GM23248 (cell line): ENCODE data around the gene RTN4.
"Not testable (repeated sequence)": the region's sequence is repeated elsewhere in the genome, so short reads cannot be mapped to it uniquely, and the experiment has no call there.

Experiments used
- EZH2 ChIP-seq: fragments of 200-600 bp; sonication (generic); IDR thresholded peaks from 2 replicates; pipeline ENCODE4 v1.6.1; 2018; ENCODE audit warnings: antibody characterized with exemption, mild to moderate bottlenecking; ENCODE audit not compliant: insufficient read depth, poor library complexity, severe bottlenecking
- EZH2phosphoT487 ChIP-seq: fragments of 200-600 bp; sonication (generic); IDR thresholded peaks from 2 replicates; pipeline ENCODE4 v1.6.1; 2018; ENCODE audit warnings: antibody characterized with exemption, moderate library complexity, mild to moderate bottlenecking, low read depth; ENCODE audit not compliant: insufficient read depth

DNA sequence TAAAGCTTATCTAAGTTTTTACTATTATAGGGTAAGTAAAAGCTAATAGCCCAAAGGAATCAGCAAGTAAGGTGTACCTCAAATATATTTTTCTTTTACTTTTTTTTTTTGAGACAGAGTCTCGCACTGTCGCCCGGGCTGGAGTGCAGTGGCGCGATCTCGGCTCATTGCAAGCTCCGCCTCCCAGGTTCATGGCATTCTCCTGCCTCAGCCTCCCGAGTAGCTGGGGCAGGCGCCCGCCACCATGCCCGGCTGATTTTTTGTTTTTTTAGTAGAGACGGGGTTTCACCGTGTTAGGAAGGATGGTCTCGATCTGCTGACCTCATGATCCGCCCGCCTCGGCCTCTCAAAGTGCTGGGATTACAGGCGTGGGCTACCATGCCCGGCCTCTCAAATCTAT, 59.6 kb downstream of the RTN4 start:
- not testable (repeated sequence) for TF ChIP-seq EZH2, EZH2phosphoT487
